Activated T-helper 1 cell treated with anti-CD3 and anti-CD28 coated beads, Interleukin-12 subunit alpha, Interleukin-12 subunit beta, Interleukin-2, Interleukin-4 antibody, amounts not matched to agents 30 ng/mL and 10 ng/mL and 1 ng/mL, durations not matched to agents 14 hours and 24 hours and 36 hours (primary cell): ENCODE results near the gene PPFIA3. TPM values are rescaled to one million over a fixed set of nuclear protein-coding genes. Genes with fewer than 3 reads are reported as not detected.
"Not testable (repeated sequence)": the region's sequence is repeated elsewhere in the genome, so short reads cannot be mapped to it uniquely, and the experiment has no call there.

Experiments used
- DNase-seq: peaks from one replicate; pipeline ENCODE4 v3.0.0; 2021; ENCODE audit warnings: low spot score
- H3K27ac Mint-ChIP-seq: one replicate; pipeline ENCODE4 v1.8.0; 2021; ENCODE audit warnings: mild to moderate bottlenecking, mixed read lengths
- H3K27me3 Mint-ChIP-seq: one replicate; pipeline ENCODE4 v1.8.0; 2022; ENCODE audit warnings: mild to moderate bottlenecking, moderate library complexity, mixed read lengths; ENCODE audit not compliant: insufficient read depth
- H3K36me3 Mint-ChIP-seq: one replicate; pipeline ENCODE4 v1.8.0; 2021; ENCODE audit warnings: low read depth, mixed read lengths
- H3K4me1 Mint-ChIP-seq: one replicate; pipeline ENCODE4 v1.8.0; 2021; ENCODE audit warnings: low read depth, mixed read lengths
- H3K4me3 Mint-ChIP-seq: one replicate; pipeline ENCODE4 v1.8.0; 2021; ENCODE audit warnings: mild to moderate bottlenecking, moderate library complexity, mixed read lengths
- H3K9me3 Mint-ChIP-seq: one replicate; pipeline ENCODE4 v1.8.0; 2021; ENCODE audit warnings: mixed read lengths
- intact Hi-C: fragments of 100-400 bp; cut with micrococcal nuclease; formaldehyde crosslinking; loops from one replicate; pipeline ENCODE4 v1.15.1; 2024
- total RNA-seq: library from RNA; stranded (reverse); gene quantifications from 2 replicates; pipeline ENCODE4 v1.2.3, GENCODE V29; 2022

Gene PPFIA3
- total RNA-seq, 1 donor from 2014 or later = 5.0 TPM

- Mint-ChIP-seq H3K27me3 (peaks cover 8% of the 10 kb centered on the region), H3K27ac (no peak overlapping the region), H3K9me3 (no peaks in the 10 kb centered on the region), H3K36me3 (no peaks in the 10 kb centered on the region), H3K4me1 (no peaks in the 10 kb centered on the region), H3K4me3 (no peak overlapping the region)
- intact Hi-C loops = no loop called here
- no peak for DNase-seq
These were observed 45.9 kb downstream of the PPFIA3 start for GRCh38 chr19:49165111-49165750.

- DNase-seq = no peak
- Mint-ChIP-seq H3K4me3 (no peak overlapping the region), H3K27ac (no peak overlapping the region), H3K4me1 (no peaks in the 10 kb centered on the region), H3K36me3 (no peaks in the 10 kb centered on the region), H3K27me3 (peaks cover 4% of the 10 kb centered on the region), H3K9me3 (no peaks in the 10 kb centered on the region)
- intact Hi-C loops = no loop called here
These were observed 46.5 kb downstream of the PPFIA3 start for GRCh38 chr19:49165865-49166301.

GRCh38 chr19:49167857-49168409, 48.6 kb downstream of the PPFIA3 start:
- H3K4me1 Mint-ChIP-seq = no peaks in the 10 kb centered on the region
- intact Hi-C loops = no loop called here
- H3K27me3 Mint-ChIP-seq = peaks cover 1% of the 10 kb centered on the region
- no peaks in the 10 kb centered on the region for H3K36me3 Mint-ChIP-seq
- DNase-seq = no peak
- no peak overlapping the region for H3K27ac Mint-ChIP-seq
- H3K9me3 Mint-ChIP-seq = no peaks in the 10 kb centered on the region
- H3K4me3 Mint-ChIP-seq = no peak overlapping the region

GRCh38 chr19:49168421-49168820, 49.1 kb downstream of the PPFIA3 start:
- no peak for DNase-seq
- no peak overlapping the region for H3K4me3 Mint-ChIP-seq
- H3K36me3 Mint-ChIP-seq = no peaks in the 10 kb centered on the region
- H3K27ac Mint-ChIP-seq = no peak overlapping the region
- H3K27me3 Mint-ChIP-seq = peaks cover 1% of the 10 kb centered on the region
- no peaks in the 10 kb centered on the region for H3K4me1 Mint-ChIP-seq
- intact Hi-C loops = no loop called here
- no peaks in the 10 kb centered on the region for H3K9me3 Mint-ChIP-seq

GRCh38 chr19:49173198-49173597, 53.9 kb downstream of the PPFIA3 start:
- Mint-ChIP-seq H3K27me3 (no peaks in the 10 kb centered on the region), H3K36me3 (no peaks in the 10 kb centered on the region), H3K4me1 (peaks cover 5% of the 10 kb centered on the region), H3K9me3 (no peaks in the 10 kb centered on the region), H3K4me3 (no peak overlapping the region), H3K27ac (no peak overlapping the region)
- intact Hi-C loops = no loop called here
- no peak for DNase-seq

DNA sequence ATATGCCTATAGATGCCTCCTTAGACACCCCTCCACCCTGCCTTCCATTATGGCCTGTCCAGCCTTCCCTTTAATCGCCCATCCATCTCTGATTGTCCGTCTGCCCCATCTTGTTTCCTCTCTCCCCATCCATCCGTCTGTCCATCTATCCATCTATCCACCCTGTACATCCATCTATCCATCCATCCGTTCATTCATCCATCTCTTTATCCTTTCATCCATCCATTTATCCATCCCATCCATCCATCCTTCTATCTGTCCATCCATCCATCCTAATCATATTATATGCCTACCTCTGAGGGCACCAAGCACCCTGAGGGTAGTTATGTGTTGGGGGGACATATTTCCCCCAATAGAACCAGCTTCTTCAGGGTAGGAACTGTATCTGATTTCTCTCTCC, 61.3 kb downstream of the PPFIA3 start:
- Mint-ChIP-seq H3K4me1 (peaks cover 5% of the 10 kb centered on the region), H3K4me3 (no peak overlapping the region), H3K9me3 (peaks cover 6% of the 10 kb centered on the region), H3K36me3 (no peaks in the 10 kb centered on the region), H3K27me3 (no peaks in the 10 kb centered on the region), H3K27ac (no peak overlapping the region)
- intact Hi-C loops = no loop called here
- DNase-seq = no peak

DNA sequence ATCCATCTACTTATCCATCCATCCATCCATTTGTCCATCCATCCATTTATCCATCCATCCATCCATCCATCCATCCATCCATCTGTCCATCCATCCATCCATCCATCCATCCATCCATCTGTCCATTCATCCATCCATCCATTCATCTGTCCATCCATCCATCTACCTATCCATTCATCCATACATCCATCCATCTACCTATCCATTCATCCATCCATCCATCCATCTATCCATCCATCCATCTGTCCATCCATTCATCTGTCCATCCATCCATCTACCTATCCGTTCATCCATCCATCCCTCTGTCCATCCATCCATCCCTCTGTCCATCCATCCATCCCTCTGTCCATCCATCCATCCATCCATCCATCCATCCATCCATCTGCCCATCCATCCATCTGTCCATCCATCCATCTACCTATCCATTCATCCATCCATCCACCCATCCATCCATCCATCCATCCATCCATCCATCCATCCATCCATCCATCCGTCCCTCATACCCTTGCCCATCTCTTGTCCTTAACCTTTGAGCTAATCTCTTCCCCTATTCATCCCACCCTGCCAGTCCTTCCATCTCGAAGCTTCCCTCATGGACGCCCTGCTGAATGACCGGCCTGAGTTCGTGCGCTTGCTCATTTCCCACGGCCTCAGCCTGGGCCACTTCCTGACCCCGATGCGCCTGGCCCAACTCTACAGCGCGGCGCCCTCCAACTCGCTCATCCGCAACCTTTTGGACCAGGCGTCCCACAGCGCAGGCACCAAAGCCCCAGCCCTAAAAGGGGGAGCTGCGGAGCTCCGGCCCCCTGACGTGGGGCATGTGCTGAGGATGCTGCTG, 62.9 kb downstream of the PPFIA3 start:
- H3K36me3 Mint-ChIP-seq, H3K27ac Mint-ChIP-seq, H3K4me3 Mint-ChIP-seq, DNase-seq, intact Hi-C loops, H3K4me1 Mint-ChIP-seq, H3K27me3 Mint-ChIP-seq, H3K9me3 Mint-ChIP-seq: not testable (repeated sequence)

DNA sequence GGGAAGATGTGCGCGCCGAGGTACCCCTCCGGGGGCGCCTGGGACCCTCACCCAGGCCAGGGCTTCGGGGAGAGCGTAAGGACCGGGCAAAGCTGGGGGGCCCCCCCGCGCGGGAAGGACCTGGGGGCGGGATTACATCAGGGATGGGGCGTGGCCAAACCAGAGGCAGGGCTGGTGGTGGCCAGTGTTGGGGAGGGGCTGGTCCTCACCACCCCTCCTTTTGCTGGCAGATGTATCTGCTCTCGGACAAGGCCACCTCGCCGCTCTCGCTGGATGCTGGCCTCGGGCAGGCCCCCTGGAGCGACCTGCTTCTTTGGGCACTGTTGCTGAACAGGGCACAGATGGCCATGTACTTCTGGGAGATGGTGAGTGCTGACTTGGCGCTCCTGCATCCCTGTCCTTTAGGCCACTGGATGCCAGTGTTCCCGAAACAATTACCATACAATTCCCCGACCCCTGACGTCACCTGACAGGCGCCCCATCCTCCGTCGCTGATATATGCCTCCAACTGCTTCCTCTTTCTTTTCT, 63.6 kb downstream of the PPFIA3 start:
- Mint-ChIP-seq H3K27me3 (peaks cover 6% of the 10 kb centered on the region), H3K36me3 (no peaks in the 10 kb centered on the region), H3K4me3 (no peak overlapping the region), H3K9me3 (peaks cover 6% of the 10 kb centered on the region), H3K27ac (no peak overlapping the region), H3K4me1 (no peaks in the 10 kb centered on the region)
- intact Hi-C loops = no loop called here
- DNase-seq = no peak

DNA sequence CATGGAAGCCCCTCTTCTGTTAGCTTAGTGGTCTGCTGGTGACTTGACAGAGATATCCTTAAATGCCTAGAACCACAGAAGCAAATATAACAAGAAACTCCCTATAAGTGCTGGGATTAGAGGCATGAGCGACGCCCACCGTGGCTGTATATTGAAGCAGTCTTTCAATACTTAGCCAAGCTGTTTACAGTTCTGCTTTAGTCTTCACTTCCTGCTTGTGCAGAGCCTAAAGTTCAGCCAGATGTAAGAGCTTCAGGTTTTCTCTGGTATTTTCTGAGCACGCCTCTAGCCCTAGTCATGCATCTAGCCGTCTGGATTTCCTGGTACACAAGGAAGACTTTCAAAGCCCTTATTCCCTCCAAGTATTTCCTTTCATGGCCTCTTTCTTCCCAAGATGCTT, 66.8 kb downstream of the PPFIA3 start:
- Mint-ChIP-seq H3K36me3 (no peaks in the 10 kb centered on the region), H3K27me3 (peaks cover 6% of the 10 kb centered on the region), H3K4me3 (no peak overlapping the region), H3K9me3 (peaks cover 6% of the 10 kb centered on the region), H3K27ac (no peak overlapping the region), H3K4me1 (peaks cover 10% of the 10 kb centered on the region)
- intact Hi-C loops = no loop called here
- DNase-seq = no peak

- DNase-seq = no peak
- intact Hi-C loops = no loop called here
- H3K9me3 Mint-ChIP-seq = peaks cover 6% of the 10 kb centered on the region
- H3K27me3 Mint-ChIP-seq = peaks cover 6% of the 10 kb centered on the region
- no peaks in the 10 kb centered on the region for H3K36me3 Mint-ChIP-seq
- H3K4me1 Mint-ChIP-seq = peaks cover 10% of the 10 kb centered on the region
- no peak overlapping the region for H3K27ac Mint-ChIP-seq
- no peak overlapping the region for H3K4me3 Mint-ChIP-seq
These were observed 69.4 kb downstream of the PPFIA3 start for GRCh38 chr19:49188626-49189200.

- Mint-ChIP-seq H3K27me3 (peaks cover 6% of the 10 kb centered on the region), H3K36me3 (no peaks in the 10 kb centered on the region), H3K9me3 (peaks cover under 1% of the 10 kb centered on the region), H3K27ac (no peak overlapping the region), H3K4me1 (peaks cover 10% of the 10 kb centered on the region), H3K4me3 (no peak overlapping the region)
- no peak for DNase-seq
- intact Hi-C loops = no loop called here
These were observed 69.9 kb downstream of the PPFIA3 start for GRCh38 chr19:49189259-49189658.

DNA sequence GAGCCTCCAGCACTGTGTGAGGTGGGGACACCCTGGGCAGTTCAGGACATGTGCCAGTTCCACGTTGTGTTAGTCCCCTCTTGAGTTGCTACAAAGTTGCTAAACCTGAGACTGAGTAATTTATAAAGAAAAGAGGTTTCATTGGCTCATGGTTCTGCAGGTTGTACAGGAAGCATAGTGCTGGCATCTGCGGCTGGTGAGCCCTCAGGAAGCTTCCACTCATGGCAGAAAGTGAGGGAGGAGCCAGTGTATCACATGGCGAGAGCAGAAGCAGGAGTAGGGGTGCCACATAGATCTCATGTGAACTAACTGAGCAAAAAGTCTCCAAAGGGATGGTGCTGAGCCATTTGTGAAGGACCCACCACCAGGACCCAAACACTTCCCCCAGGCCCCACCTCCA, 71.4 kb downstream of the PPFIA3 start:
- intact Hi-C loops = no loop called here
- no peak overlapping the region for H3K27ac Mint-ChIP-seq
- H3K4me1 Mint-ChIP-seq = peaks cover 10% of the 10 kb centered on the region
- H3K9me3 Mint-ChIP-seq = no peaks in the 10 kb centered on the region
- H3K36me3 Mint-ChIP-seq = no peaks in the 10 kb centered on the region
- no peak for DNase-seq
- H3K27me3 Mint-ChIP-seq = peaks cover 9% of the 10 kb centered on the region
- no peak overlapping the region for H3K4me3 Mint-ChIP-seq
